GM12874 (cell line): Measurements from ENCODE around the gene SRBD1.

Experiments
- CTCF ChIP-seq: IDR thresholded peaks from 2 replicates; pipeline ENCODE4 v1.5.1; 2011; ENCODE audit warnings: low read depth, mild to moderate bottlenecking, control low read depth, low read length, moderate library complexity; ENCODE audit not compliant: insufficient read depth

SRBD1 gene

GRCh38 chr2:45394842-45395241 lies 216.2 kb downstream of the SRBD1 start:
- TF ChIP-seq CTCF, result no peak

- TF ChIP-seq CTCF, result no peak
Observed at GRCh38 chr2:45394216-45394615, 216.9 kb downstream of the SRBD1 start.

GRCh38 chr2:45391866-45392265 lies 219.2 kb downstream of the SRBD1 start:
- TF ChIP-seq CTCF, result no peak

- TF ChIP-seq CTCF, result no peak
Observed at GRCh38 chr2:45390861-45391260, 220.2 kb downstream of the SRBD1 start.

GRCh38 chr2:45390441-45390840 lies 220.6 kb downstream of the SRBD1 start:
- no peak for TF ChIP-seq CTCF

GRCh38 chr2:45388541-45389100 lies 222.4 kb downstream of the SRBD1 start:
- no peak for TF ChIP-seq CTCF

- TF ChIP-seq CTCF, result no peak
Observed at GRCh38 chr2:45382744-45383143, 228.3 kb downstream of the SRBD1 start.

GRCh38 chr2:45380131-45380836 lies 230.8 kb downstream of the SRBD1 start:
- TF ChIP-seq CTCF, result no peak
